ENCODE measurements around the gene SGPP2.

DNA sequence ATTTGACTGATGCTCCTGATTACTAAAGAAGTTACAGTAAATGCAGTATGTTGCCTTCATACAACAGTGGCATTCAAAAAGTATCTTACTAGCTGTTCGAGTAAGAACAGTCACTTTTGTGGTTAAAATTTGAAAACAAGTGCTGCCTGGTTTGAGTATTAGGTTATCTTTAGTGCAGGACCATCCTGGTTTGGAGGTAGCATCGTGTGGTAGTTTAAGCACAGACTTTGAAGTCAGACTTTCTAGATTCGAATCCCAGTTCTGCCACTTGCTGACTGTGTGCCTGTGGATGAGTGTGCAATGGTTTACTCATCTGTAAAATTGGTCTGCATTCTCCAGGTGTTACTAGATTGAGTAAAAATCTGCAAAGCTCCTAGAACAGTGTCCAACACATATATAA lies 96.8 kb downstream of the SGPP2 start:
- TF ChIP-seq, protein P1, sequence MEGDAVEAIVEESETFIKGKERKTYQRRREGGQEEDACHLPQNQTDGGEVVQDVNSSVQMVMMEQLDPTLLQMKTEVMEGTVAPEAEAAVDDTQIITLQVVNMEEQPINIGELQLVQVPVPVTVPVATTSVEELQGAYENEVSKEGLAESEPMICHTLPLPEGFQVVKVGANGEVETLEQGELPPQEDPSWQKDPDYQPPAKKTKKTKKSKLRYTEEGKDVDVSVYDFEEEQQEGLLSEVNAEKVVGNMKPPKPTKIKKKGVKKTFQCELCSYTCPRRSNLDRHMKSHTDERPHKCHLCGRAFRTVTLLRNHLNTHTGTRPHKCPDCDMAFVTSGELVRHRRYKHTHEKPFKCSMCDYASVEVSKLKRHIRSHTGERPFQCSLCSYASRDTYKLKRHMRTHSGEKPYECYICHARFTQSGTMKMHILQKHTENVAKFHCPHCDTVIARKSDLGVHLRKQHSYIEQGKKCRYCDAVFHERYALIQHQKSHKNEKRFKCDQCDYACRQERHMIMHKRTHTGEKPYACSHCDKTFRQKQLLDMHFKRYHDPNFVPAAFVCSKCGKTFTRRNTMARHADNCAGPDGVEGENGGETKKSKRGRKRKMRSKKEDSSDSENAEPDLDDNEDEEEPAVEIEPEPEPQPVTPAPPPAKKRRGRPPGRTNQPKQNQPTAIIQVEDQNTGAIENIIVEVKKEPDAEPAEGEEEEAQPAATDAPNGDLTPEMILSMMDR (conservative IDR thresholded peaks at IDR 0.05; ENCODE audit: low read depth, low read length), result no peak
- TF ChIP-seq POLR2A (IDR thresholded peaks at IDR 0.05; ENCODE audit: low read depth, low read length) (no peak), CHD1 (IDR thresholded peaks at IDR 0.05; ENCODE audit: low read depth, low read length) (no peak), BHLHE40 (IDR thresholded peaks at IDR 0.05; ENCODE audit: low read depth, low read length) (no peak), RAD21 (IDR thresholded peaks at IDR 0.05; ENCODE audit: low read length) (no peak), RCOR1 (IDR thresholded peaks at IDR 0.05; ENCODE audit: insufficient replicate concordance, low read length) (no peak), MXI1 (IDR thresholded peaks at IDR 0.05; ENCODE audit: borderline replicate concordance, low read depth, low read length) (no peak), SMC3 (IDR thresholded peaks at IDR 0.05; ENCODE audit: low read depth, low read length) (no peak), FOS (IDR thresholded peaks at IDR 0.05; ENCODE audit: low read depth, low read length) (no peak)
- TF ChIP-seq, protein P2, sequence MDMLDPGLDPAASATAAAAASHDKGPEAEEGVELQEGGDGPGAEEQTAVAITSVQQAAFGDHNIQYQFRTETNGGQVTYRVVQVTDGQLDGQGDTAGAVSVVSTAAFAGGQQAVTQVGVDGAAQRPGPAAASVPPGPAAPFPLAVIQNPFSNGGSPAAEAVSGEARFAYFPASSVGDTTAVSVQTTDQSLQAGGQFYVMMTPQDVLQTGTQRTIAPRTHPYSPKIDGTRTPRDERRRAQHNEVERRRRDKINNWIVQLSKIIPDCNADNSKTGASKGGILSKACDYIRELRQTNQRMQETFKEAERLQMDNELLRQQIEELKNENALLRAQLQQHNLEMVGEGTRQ (IDR thresholded peaks at IDR 0.05; ENCODE audit: low read depth, low read length), result no peak
- TF ChIP-seq, protein P3, sequence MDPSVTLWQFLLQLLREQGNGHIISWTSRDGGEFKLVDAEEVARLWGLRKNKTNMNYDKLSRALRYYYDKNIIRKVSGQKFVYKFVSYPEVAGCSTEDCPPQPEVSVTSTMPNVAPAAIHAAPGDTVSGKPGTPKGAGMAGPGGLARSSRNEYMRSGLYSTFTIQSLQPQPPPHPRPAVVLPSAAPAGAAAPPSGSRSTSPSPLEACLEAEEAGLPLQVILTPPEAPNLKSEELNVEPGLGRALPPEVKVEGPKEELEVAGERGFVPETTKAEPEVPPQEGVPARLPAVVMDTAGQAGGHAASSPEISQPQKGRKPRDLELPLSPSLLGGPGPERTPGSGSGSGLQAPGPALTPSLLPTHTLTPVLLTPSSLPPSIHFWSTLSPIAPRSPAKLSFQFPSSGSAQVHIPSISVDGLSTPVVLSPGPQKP (IDR thresholded peaks at IDR 0.05; ENCODE audit: borderline replicate concordance, low read depth, low read length), result no peak

All from IMR-90 (cell line).